DOHH2 (cell line): ENCODE data around the gene FLNB.

Experiments used
- EZH2phosphoT487 ChIP-seq: fragments of 200-600 bp; sonication (generic); IDR thresholded peaks from 2 replicates; pipeline ENCODE4 v1.6.1; 2017; ENCODE audit warnings: borderline replicate concordance, mild to moderate bottlenecking, antibody characterized with exemption, low read length, moderate library complexity, mixed read lengths
- TF ChIP-seq, protein P1 (sequence below): fragments of 200-600 bp; sonication (generic); IDR thresholded peaks from one replicate; pipeline ENCODE4 v1.5.1; 2014; ENCODE audit warnings: antibody characterized with exemption, mild to moderate bottlenecking, low read depth, low read length; ENCODE audit not compliant: poor library complexity, severe bottlenecking

DNA sequence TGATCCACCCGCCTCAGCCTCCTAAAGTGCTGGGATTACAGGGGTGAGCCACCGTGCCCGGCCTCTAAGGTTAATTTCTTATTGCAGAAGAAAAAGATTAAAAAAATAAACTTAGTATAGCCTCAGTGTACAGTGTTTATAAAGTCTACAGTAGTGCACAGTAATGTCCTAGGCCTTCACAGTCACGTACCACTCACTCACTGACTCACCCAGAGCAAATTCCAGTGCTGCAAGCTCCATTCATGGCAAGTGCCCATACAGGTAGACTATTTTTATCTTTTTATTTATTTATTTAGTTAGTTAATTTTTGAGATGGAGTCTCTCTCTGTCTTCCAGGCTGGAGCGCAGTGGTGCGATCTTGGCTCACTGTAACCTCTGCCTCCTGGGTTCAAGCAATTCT is 3.2 kb upstream of the FLNB start:
- TF ChIP-seq, protein P1, sequence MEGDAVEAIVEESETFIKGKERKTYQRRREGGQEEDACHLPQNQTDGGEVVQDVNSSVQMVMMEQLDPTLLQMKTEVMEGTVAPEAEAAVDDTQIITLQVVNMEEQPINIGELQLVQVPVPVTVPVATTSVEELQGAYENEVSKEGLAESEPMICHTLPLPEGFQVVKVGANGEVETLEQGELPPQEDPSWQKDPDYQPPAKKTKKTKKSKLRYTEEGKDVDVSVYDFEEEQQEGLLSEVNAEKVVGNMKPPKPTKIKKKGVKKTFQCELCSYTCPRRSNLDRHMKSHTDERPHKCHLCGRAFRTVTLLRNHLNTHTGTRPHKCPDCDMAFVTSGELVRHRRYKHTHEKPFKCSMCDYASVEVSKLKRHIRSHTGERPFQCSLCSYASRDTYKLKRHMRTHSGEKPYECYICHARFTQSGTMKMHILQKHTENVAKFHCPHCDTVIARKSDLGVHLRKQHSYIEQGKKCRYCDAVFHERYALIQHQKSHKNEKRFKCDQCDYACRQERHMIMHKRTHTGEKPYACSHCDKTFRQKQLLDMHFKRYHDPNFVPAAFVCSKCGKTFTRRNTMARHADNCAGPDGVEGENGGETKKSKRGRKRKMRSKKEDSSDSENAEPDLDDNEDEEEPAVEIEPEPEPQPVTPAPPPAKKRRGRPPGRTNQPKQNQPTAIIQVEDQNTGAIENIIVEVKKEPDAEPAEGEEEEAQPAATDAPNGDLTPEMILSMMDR: no peak
- TF ChIP-seq EZH2phosphoT487: no peak
